Suppressor macrophage treated with lipopolysaccharide for 1 hour (primary cell): ENCODE data around the gene ZNF891.

Source experiments
- DNase-seq, 3 donors: peaks; one replicate each; pipeline ENCODE4 v3.0.0-alpha.2; 2020 to 2022

The ZNF891 gene

DNA sequence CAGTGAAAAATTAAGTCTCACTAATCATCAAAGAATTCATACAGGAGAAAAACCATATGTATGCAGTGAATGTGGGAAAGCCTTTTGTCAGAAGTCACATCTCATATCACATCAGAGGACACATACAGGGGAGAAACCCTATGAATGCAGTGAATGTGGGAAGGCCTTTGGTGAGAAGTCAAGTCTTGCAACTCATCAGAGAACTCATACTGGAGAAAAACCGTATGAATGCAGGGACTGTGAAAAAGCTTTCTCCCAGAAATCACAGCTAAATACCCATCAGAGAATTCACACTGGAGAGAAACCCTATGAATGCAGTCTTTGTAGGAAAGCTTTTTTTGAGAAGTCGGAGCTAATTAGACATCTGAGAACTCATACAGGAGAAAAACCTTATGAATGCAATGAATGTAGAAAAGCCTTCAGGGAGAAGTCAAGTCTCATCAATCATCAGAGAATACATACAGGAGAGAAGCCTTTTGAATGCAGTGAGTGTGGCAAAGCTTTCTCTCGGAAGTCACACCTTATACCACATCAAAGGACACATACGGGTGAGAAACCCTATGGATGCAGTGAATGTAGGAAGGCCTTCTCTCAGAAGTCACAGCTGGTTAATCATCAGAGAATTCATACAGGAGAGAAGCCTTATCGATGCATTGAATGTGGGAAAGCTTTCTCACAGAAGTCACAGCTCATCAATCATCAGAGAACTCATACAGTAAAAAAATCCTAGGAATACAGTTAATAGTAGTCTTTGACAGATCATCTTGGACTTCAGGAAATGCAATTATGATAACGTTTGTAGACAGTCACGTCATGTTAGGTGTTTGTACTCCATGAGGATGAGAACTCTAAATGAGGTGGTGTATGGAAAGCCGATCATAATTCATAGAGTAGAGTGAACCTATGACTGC is 71.6 kb downstream of the ZNF891 start:
- DNase-seq = peak in 1 of 3 donors; percentile 14

GRCh38 chr12:133057446-133057845 is 72.6 kb downstream of the ZNF891 start:
- no peak for DNase-seq
